Stimulated activated CD8-positive, alpha-beta memory T cell treated with anti-CD3 and anti-CD28 coated beads, Interleukin-12 subunit alpha, Interleukin-12 subunit beta, amount 100 ng/mL, for 1 hour (primary cell): Measurements from ENCODE around the gene AKIRIN1.
"Not testable (repeated sequence)": the region's sequence is repeated elsewhere in the genome, so short reads cannot be mapped to it uniquely, and the experiment has no call there.

ENCODE experiments used
- DNase-seq: peaks from one replicate; pipeline ENCODE4 v3.0.0-alpha.2; 2020; ENCODE audit warnings: low read depth

AKIRIN1 gene, protein sequence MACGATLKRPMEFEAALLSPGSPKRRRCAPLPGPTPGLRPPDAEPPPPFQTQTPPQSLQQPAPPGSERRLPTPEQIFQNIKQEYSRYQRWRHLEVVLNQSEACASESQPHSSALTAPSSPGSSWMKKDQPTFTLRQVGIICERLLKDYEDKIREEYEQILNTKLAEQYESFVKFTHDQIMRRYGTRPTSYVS

DNA sequence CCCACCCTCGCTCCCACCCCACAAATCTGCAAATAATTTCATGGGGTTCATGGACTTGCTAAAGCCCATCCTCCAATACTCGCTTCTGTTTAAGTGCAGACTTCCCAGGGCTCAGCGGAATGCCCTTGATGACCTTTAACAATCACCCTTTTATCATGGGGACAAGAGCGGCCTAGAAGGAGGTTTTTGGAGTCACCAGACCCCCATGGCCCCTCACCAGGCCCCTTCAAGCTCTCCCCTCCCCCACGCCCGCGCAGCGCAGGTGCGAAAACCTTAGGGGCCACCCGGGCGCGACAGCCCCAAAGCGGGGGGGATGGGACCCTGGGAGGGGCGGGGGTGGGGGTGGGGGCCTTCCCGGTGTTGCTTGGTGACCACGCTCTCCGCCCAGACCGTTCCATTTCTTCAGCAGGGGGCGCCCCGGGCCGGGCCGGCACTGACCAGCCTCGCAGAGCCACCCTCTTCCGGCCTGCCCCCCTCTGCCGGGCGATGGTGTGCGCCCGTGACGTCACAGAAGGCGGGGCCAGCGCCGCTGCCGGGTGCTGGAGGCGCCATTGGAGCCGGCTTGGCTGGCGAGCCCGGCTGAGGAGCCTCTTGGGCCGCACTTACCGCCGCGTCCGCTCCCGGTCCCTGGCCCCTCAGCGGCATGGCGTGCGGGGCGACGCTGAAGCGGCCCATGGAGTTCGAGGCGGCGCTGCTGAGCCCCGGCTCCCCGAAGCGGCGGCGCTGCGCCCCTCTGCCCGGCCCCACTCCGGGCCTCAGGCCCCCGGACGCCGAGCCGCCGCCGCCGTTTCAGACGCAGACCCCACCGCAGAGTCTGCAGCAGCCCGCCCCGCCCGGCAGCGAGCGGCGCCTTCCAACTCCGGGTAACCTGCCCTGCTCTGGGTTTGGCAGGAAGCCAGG is at the start of gene AKIRIN1:
Gene AKIRIN1, plus strand, starts transcription at position 539 of the 900 bp plus-strand sequence. Its CDS starts 105 bp downstream, at position 644.
- peak; percentile 86 for DNase-seq

DNA sequence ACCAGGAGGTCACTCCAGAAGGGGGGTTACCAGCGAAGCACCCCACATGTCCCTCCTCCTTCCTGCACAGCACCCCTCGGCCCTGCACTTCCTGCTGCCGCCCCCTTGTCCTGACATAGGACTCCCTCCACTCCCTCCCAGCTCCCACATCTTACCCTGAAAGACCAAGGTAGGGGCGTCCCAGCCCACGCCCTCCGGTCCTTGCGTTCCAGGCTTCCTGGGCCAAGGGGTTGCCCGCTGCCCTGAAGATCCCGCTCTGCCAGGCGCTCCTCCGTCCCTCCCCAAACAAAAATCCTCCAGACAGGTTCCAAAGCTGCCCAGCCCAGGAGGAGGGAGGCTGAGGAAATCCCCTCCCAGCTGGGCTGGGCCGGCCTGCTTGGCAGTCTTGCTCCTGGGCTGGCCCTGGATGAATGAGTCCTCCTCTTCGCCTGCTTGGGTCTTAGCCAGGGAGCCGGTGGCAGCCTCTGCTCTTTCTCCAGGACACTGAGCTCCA is 49.5 kb upstream of the AKIRIN1 start, which contains the start of gene RHBDL2:
Gene RHBDL2, minus strand, starts transcription at position 304 of the 493 bp plus-strand sequence. CDS start 22,618 bp downstream, outside the sequence.
- no peak for DNase-seq

DNA sequence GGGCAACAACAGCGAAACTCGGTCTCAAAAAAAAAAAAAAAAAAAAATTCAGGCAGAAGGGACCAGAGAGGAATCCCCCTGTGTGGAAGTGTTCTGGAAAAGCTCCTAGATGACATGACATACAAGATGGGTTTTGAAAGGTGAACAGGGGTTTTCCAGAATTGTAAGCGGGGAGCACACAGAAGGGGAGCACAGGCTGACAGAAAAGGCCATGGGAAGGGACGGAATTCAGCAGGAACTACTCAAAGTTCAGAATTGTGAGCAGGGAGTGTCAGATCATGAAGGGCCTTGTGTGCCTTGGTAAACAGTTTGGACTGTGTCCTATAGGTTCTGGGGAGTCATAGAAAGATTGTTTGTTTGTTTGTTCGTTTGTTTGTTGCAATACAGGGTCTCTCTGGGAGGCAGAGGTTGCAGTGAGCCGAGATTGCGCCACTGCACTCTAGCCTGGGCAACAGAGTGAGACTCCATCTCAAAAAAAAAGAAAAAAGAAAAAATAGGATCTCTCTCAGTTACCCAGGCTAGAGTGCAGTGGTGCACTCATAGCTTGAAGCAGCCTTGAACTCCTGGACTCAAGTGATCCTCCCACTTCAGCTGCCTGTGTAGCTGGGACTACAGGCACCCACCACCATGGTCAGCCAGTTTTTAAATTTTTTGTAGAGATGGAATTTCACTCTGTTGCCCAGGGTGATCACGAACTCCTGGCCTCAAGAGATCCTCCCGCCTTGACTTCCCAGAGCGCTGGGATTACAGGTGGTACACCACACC is 48.2 kb upstream of the AKIRIN1 start:
- no peak for DNase-seq

DNA sequence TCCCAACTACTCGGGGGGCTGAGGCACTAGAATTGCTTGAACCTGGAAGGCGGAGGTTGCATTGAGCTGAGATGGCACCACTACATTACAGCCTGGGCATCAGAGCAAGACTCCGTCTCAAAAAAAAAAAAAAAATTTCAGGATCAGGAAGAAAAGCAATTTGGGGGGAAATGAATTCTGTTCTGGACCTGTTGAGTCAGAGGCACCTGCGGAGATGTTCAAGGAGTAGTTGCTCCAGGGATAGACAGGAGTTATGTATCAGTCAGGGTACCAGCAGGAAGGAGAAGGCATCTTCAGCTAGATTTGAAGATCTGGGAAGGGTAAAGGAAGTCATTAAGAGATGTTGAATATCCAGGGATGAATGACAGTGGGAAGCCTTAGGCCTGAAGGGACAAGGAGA is 46.5 kb upstream of the AKIRIN1 start:
- DNase-seq, result no peak

DNA sequence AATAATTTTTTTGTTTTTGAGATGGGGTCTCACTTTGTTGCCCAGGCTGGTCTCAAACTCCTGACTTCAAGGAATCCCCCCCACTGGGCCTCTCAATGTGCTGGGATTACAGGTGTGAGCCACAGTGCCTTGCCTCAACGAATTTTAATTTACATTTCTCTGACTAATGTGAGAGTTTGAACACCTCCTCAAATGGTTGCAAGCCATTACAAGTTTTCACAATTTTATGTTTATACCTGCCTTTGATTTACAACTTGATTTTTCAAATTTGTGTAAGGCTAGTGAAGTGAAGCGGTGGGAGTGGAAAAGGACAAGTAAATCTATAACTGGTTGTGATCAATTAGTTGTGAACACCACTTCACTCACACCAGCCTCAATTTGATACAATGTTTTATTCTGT is 40.5 kb upstream of the AKIRIN1 start:
- DNase-seq, result no peak

DNA sequence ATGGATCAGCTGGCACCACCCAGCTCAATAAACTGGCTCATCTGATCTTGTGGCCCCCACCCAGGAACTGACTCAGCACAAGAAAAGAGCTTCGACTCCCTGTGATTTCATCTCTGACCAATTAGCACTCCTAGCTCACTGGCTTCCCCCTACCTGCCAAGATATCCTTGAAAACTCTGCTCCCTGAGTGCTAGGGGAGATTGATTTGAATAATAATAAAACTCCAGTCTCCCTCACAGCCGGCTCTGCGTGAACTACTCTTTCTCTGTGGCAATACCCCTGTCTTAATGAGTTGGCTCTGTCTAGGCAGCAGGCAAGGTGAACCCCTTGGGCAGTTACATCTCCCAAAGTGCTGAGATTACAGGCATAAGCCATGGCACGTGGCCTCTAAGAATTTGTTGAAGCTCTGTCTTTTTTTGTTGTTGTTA is 37.6 kb upstream of the AKIRIN1 start:
- DNase-seq, result no peak

DNA sequence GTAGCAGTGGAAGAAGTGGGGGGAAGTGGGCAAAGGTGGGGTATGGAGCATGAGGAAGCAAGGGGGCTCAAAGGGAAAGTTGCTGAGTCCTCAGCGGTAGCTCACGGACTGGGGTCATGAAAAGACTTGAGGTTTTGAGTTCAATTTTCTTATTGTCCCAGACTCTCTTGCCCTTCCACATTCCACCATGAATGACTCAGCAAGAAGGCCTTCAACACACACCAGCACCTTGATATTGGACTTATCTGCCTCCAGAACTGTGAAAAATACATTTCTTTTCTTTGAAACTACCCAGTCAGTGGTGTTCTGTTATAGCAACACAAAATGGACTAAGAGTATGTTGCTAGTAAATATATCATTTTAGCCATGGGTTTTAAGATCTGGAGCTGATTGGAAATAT is 32.1 kb upstream of the AKIRIN1 start:
- DNase-seq, result no peak

DNA sequence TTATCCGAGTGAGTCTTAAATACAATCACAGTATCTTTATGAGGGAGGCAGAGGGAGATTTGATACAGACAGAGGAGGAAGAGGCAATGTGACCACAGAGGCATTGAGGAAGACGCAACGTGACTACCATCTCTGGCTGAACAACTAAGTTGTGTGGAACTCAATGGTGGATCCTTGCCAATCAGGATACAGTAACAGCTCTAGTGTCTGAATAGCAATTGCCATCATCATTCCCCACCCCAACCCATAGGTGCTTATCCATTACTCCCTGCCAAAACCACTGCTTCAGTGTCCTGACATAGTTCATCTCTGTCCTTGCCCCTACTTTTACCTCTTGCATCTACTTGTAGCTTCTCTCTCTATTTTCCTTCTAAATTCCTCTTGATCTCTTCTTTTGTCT is 29.0 kb upstream of the AKIRIN1 start:
- DNase-seq, result no peak

DNA sequence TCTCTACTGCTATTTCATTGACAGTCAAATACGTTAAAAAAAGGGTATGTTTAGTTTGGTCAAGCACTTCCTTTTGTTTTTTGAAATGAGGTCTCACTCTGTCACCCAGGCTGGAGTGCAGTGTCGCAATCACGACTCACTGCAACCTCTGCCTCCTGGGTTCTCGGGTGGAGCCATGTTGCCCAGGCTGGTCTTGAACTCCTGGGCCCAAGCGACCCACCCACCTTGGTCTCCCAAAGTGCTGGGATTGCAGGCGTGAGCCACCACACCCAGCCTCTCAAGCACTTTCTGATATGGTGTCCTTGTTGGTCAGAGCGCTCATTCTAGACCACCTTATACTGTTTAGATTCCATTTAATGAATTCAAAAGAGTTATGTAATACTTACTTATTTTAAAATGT is 28.5 kb upstream of the AKIRIN1 start:
- DNase-seq, result no peak

DNA sequence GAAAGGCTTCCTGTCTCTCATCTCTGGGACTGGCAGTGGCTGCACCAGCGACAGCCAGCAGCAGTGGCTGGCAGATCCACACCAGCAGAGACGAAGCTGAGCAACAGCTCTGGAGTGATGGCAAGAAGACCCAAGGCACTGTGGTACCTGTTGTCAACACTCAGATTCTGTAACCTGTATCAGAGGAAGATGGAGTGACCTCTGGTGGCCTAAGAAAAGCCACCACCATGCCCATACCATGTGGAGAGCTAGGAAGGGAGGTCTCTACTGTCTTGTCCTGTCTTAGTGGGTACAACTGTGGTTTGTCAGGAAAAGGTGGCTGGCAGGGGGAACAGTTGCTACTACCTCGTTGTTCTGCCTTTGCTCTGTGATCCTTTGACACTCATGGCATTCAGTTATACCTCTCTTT is 26.9 kb upstream of the AKIRIN1 start:
- DNase-seq, result no peak

DNA sequence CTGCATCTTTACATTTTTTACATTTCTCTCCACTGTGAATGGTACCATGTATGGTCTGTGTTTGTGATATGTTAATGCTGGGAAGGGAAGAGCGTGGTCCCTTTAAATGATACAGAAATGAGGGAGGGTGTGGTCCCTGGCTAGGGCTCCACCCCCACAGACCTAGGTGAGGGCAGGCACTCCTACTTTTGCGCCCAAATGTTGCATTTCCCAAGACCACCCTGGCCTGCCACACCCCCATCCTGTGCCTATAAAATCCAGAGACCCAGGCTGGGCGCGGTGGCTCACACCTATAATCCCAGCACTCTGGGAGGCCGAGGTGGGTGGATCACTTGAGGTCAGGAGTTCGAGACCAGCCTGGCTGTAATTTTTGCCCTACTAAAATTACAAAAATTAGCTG is 17.9 kb upstream of the AKIRIN1 start:
- not testable (repeated sequence) for DNase-seq

DNA sequence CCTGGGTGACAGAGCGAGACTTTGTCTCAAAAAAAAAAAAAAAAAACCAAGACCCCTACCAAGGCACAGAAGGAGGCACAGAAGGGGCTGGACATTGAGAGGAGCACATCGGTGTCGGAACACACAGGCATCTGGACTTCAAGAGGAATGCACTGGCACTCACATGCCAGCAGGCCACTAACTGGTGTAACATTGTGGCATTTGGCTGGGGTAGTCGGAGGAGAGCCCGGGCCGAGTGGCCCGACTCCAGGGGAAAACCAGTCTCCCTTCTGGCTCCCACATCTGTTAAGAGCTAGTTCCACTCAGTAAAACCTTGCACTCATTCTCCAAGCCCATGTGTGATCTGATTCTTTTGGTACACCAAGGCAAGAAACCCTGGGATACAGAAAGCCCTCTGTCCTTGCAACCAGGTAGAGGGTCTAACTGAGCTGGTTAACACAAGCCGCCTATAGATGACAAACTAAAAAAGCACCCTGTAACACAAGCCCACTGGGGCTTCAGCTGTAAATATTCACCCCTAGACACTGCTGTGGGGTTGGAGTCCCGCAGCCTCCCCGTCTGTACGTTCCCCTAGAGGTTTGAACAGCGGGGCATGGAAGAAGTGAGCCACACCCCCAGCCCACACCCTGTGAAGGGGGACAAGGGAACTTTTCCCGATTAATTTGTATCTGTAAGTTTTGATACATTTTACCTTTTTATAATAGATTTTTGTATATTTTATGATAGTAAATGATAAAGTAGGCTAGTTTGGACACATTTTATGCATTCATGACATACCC is 17.2 kb upstream of the AKIRIN1 start:
- DNase-seq, result no peak

DNA sequence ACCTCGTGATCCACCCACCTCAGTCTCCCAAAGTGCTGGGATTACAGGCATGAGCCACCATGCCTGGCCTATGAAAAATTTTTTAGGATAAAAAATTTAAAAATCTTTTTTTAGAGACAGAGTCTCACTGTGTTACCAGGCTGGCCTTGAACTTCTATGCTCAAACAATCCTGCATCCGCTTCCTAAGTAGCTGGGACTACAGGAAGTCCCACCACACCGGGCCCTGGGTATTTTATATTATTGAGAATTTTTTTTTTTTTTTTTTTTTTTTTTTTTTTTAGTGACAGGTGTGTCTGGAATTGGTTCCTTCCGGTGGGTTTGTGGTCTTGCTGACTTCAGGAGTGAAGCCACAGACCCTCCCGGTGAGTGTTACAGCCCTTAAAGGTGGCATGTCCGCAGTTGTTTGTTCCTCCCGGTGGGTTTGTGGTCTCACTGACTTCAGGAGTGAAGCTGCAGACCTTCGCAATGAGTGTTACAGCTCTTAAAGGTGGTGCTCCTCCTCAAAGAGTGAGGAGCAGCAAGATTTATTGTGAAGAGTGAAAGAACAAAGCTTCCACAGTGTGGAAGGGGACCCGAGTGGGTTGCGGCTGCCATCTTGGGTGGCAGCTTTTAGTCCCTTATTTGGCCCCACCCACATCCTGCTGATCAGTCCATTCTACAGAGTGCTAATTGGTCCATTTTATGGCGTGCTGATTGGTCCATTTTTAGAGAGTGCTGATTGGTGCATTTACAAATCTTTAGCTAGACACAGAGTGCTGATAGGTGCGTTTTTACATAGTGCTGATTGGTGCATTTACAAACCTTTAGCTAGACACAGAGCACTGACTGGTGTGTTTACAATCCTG is 13.5 kb upstream of the AKIRIN1 start:
- peak; percentile 33 for DNase-seq

DNA sequence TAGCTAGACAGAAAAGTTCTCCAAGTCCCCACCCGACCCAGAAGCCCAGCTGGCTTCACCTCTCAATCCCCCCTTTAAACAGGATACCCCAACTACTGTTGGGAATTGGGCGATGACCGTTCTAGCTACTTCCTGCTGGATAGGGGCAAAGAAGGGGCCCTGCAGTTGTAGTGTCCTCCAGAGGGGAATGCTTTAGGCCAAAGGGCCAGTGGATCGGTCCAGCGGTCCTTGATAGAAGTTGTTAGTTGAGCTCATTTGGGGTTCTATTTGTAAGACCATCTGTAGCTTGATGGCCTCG is 12.9 kb upstream of the AKIRIN1 start:
- DNase-seq, result not testable (repeated sequence)

DNA sequence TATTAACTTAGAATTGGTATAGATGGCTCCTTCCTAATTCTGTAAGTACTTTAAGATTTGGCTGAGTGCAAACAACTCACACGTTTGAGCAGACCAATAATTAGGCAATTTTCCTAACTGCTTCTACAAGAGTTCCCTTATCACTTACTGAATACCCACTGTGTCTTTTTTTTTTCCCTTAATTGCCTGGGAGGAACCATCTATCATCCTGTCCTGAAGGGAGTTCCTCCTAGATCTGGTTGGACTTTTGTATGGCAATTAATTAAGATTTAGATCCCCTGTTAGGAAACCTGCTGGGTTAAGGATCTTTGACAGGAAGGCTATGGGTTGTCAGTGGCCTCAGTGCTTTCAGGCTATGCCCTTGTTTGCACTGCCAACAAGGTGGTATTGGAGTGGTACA is 11.7 kb upstream of the AKIRIN1 start:
- not testable (repeated sequence) for DNase-seq

DNA sequence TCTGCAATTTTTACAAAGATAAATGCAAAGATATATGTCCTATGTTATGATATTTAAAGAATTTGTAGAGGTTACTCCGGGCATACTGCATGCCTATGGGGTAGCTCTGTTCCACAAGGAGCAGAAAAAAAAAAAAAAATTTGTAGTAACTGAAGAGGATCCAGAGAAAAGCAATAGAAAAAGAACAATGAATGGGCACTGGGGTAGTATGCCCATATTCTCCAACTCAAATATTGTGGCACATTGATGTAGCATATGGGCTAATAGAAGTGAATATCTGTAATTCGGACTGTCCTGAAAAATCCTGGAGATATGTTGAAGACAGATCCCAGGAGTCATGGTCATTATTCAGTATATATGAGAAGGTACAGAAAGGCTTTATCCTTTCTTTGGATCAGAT is 1.1 kb upstream of the AKIRIN1 start:
- no peak for DNase-seq

DNA sequence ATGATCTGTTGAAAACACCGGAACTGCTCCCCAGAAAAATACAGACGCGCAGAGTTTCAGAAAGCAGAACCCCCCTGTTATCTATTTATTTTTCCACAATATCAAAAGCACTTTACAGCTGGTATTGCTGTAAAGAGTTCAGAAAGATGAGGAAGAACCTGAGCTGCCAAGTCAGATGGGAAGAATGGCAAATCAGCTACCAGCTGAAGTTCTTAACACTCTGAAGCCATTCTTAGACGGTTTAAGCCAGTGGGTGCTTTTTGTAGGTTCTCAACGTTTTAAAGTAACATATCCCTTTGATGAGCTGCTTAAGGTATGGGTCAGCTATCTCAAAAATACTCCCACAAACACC is 714 bp upstream of the AKIRIN1 start:
- DNase-seq, result no peak

DNA sequence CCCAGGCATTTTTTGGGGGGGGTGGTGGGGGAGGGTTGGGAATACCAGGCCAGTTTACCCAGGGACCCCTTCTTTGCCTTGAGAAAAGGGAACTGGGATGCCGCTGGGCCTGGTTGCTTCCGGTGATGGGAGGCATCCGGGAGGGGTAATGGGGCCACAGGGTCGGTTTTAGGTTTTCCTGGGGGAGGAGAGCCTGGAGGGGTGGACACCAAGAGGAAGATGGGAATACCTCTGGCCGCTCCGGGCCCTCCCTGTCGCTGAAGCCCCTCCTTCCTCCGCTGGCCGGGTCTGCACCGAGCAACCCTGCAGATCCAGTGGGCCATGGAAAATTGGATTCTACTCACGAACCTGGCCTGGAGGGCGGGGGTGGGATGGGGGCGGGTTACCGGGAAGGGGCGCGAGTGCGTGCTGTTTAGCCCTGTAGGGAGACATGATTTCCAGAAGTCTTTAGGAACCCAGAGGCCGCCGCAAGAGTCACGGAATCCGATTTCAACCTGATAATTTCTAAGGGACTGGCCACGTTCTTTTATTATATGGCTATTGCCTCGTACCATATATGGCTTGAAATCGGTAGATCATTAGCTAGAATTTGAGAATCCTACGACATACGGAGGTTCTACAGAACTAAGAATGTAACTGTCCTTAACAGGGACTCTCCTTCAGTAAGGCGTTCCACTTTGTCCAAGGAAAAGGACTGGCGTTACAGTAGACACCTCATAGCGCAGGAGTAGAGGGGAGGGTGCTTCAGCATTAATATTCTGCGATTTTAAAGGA is 749 bp downstream of the AKIRIN1 start:
- DNase-seq, result no peak

DNA sequence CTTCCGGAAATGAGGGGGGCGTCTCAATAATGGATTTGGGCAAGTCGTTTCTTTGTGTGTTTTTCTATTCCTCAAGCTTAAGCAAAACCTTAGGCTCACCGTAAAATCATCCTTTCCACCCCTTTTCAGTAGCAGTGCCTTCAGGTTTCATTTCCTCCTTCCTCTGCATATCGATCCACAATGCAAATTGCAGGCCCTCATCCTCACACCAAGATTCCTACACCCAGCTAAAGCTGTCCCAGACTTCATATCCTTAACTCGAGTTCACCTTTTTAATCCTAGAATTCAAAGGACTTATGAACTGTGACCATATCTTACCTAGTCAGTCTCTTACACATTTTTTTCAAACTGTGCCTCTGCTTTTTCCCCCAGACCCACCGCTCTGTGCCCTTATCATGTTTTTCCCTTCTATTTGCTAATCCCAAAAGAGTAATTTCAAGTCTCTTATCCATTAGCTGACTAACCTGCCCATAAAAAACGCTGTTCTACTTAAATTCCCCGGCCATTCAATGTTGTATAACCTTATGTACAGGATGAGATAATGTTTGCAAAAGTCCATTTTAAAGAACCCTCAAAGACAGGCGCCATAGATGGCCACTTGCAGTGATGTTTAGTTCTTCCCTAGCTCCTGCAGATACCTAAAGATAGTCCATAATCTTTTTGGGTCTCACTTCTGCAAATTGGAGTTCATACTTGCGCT is 1.5 kb downstream of the AKIRIN1 start:
- DNase-seq, result no peak

DNA sequence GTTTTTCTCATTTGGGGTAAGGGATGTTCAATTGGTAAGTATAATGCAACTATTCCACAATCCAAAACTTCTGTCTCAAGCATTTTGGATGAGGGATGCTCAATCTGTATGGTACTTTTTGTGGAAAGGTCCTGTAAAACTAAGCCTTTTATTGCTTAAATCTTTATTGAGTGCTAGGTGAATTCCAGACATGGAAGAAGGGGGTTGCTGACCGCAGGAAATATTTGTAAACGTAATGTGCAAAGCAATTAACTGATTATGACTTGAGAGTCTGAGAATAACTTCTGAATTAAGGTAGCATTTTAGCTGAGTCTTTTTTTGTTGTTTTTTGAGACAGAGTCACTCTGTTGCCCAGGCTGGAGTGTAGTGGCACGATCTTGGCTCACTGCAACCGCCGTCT is 3.1 kb downstream of the AKIRIN1 start:
- no peak for DNase-seq
